A549 (cell line): ENCODE measurements around the gene MAST3.
"Not testable (repeated sequence)": the region's sequence is repeated elsewhere in the genome, so short reads cannot be mapped to it uniquely, and the experiment has no call there.

ENCODE experiments used
- CBX8 ChIP-seq: fragments of 200-600 bp; sonication (generic); IDR thresholded peaks from 2 replicates; pipeline ENCODE4 v1.6.1; 2016
- CHD2 ChIP-seq: fragments of 150-350 bp; IDR thresholded peaks from 2 replicates; pipeline ENCODE4 v1.6.1; 2014; ENCODE audit warnings: low read length; ENCODE audit not compliant: partially characterized antibody
- EHMT2 ChIP-seq: fragments of 200-600 bp; sonication (generic); IDR thresholded peaks from 2 replicates; pipeline ENCODE4 v1.6.1; 2016; ENCODE audit warnings: antibody characterized with exemption, low read depth, mild to moderate bottlenecking, moderate library complexity
- HOXA7 ChIP-seq: fragments of 250-450 bp; sonication (Bioruptor Pico); IDR thresholded peaks from 2 replicates; pipeline ENCODE4 v1.5.0; 2020; ENCODE audit warnings: mild to moderate bottlenecking, moderate library complexity
- POLR2AphosphoS2 ChIP-seq: conservative IDR thresholded peaks from 2 replicates; pipeline ENCODE4 v1.6.1; 2012; ENCODE audit warnings: low read length, improper control_type of control experiment, inconsistent platforms
- RARB ChIP-seq: fragments of 250-450 bp; sonication (Bioruptor Pico); IDR thresholded peaks from 2 replicates; pipeline ENCODE4 v1.8.0; 2021; ENCODE audit warnings: mild to moderate bottlenecking, moderate library complexity
- TF ChIP-seq, protein P1 (sequence below): fragments of >200 bp; sonication (Bioruptor Twin); formaldehyde crosslinking; IDR thresholded peaks from 3 replicates; pipeline ENCODE4 v1.5.1; 2016

DNA sequence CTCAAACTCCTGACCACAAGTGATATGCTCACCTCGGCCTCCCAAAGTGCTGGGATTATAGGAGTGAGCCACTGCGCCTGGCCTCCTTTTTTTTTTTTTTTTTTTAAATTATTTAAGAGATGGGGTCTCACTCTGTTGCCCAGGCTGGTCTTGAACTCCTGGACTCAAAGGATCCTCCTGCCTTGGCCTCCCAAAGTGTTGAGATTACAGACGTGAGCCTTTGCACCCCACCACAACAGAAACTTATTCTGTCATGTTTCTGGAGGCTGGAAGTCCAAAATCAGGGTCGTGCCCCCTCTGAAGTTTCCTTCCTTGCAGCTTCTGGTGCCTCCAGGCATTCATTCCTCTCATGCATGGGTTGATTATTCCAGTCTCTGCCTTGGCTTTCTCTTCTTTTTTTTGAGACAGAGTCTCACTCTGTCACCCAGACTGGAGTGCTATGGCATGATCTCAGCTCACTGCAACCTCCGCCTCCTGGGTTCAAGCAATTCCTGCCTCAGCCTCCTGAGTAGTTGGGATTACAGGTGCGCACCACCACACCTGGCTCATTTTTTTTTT is 61.6 kb downstream of the MAST3 start:
- TF ChIP-seq, protein P1, sequence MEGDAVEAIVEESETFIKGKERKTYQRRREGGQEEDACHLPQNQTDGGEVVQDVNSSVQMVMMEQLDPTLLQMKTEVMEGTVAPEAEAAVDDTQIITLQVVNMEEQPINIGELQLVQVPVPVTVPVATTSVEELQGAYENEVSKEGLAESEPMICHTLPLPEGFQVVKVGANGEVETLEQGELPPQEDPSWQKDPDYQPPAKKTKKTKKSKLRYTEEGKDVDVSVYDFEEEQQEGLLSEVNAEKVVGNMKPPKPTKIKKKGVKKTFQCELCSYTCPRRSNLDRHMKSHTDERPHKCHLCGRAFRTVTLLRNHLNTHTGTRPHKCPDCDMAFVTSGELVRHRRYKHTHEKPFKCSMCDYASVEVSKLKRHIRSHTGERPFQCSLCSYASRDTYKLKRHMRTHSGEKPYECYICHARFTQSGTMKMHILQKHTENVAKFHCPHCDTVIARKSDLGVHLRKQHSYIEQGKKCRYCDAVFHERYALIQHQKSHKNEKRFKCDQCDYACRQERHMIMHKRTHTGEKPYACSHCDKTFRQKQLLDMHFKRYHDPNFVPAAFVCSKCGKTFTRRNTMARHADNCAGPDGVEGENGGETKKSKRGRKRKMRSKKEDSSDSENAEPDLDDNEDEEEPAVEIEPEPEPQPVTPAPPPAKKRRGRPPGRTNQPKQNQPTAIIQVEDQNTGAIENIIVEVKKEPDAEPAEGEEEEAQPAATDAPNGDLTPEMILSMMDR = not testable (repeated sequence)
- TF ChIP-seq HOXA7 (CRISPR knock-in tag); RARB (CRISPR knock-in tag); POLR2AphosphoS2; CBX8; CHD2; EHMT2: not testable (repeated sequence)
